ENCODE measurements around the gene PDE8B.

Gene PDE8B

GRCh38 chr5:77209495-77210090, 887 bp upstream of the PDE8B start:
- no peak for TF ChIP-seq CTCF (IDR thresholded peaks at IDR 0.05; ENCODE audit: extremely low read depth, missing control alignments)
- DNase-seq (ENCODE audit: low spot score) = peak; percentile 22

DNA sequence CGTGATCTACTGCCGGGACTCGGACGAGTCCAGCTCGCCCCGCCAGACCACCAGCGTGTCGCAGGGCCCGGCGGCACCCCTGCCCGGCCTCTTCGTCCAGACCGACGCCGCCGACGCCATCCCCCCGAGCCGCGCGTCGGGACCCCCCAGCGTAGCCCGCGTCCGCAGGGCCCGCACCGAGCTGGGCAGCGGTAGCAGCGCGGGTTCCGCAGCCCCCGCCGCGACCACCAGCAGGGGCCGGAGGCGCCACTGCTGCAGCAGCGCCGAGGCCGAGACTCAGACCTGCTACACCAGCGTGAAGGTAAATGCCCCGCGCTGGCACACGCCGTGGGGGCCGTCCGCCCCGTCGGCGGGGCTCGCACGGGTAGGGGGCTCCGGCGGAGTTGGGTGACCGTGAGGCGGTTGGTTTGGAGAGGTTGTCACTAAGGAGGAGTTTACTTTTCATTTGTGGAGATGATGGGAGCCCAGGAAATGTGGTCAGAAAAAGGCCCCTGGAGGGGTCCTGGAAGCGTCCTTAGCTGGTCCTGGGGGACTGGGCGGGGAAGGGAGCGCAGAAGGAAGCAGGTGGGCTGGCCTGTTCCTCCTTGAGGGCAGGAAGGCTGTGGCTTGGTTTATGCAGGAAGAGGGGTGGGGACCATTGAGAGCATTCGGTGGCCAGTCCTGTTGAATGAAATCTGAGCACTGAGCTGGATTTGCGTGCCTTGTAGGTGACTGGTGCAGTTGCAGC, 647 bp downstream of the PDE8B start:
- TF ChIP-seq CTCF (IDR thresholded peaks at IDR 0.05; ENCODE audit: extremely low read depth, missing control alignments) = no peak
- DNase-seq (ENCODE audit: low spot score) = peak; percentile 30

DNA sequence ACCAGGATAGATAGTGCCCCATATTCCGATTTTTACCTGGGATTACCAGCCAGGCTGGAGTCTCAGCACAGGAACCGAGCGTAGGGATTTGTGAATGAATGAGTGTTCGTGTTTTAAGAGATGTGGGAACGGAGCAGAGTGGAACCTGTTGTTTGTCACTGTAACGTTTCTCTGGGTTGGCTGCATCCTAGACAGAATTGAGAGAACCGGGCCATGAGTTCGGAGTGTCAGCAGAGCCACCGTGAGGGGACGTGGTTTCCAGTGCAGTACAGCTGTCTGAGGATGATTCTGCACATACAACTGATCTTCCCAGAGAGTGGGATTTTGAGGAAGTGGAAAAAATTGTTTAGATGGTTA, 1.2 kb downstream of the PDE8B start:
- TF ChIP-seq CTCF (IDR thresholded peaks at IDR 0.05; ENCODE audit: extremely low read depth, missing control alignments) = no peak
- no peak for DNase-seq (ENCODE audit: low spot score)

DNA sequence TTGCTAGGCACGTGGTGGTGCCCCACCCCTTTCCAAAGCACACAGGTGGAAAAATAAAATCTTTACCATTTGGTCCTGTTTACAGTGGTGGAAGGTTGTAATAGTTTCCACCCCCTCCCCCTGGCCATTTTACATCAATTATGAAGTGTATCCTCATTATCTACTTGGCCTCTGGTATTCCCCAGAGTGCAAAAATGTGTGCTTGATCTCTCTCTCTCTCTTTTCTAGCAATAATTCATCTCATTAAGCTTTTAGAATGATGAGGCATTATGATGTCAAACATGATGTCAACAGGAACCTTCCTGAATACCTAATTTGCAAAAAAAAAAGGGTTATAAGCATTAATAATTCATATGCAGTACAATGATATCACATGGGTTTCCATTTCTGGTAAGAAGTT, 3.1 kb downstream of the PDE8B start:
- no peak for DNase-seq (ENCODE audit: low spot score)
- no peak for TF ChIP-seq CTCF (IDR thresholded peaks at IDR 0.05; ENCODE audit: extremely low read depth, missing control alignments)

- no peak for DNase-seq (ENCODE audit: low spot score)
- no peak for TF ChIP-seq CTCF (IDR thresholded peaks at IDR 0.05; ENCODE audit: extremely low read depth, missing control alignments)
These were observed 3.7 kb downstream of the PDE8B start for GRCh38 chr5:77214151-77214550.

- no peak for TF ChIP-seq CTCF (IDR thresholded peaks at IDR 0.05; ENCODE audit: extremely low read depth, missing control alignments)
- DNase-seq (ENCODE audit: low spot score) = no peak
These were observed 7.8 kb downstream of the PDE8B start for GRCh38 chr5:77218263-77218662.

GRCh38 chr5:77221115-77221514, 10.6 kb downstream of the PDE8B start:
- no peak for DNase-seq (ENCODE audit: low spot score)
- no peak for TF ChIP-seq CTCF (IDR thresholded peaks at IDR 0.05; ENCODE audit: extremely low read depth, missing control alignments)
